Keratinocyte (primary cell): ENCODE results near the gene LRRC4C. TPM values are rescaled to one million over a fixed set of nuclear protein-coding genes. Genes with fewer than 3 reads are reported as not detected.

Experiments
- DNase-seq: peaks from one replicate; pipeline ENCODE4 v3.0.0-alpha.2; 2011; ENCODE audit warnings: low read depth, missing footprints, low spot score
- FAIRE-seq: peaks from 2 replicates; lab custom pipeline; 2011; peaks lifted over from hg19 to GRCh38; lab: Jason Lieb, UNC
- H2AFZ ChIP-seq: 2 replicates; pipeline ENCODE4 v1.6.0; 2012; ENCODE audit warnings: low read length, control low read depth, inconsistent platforms; ENCODE audit not compliant: control insufficient read depth
- H3K27ac ChIP-seq: 2 replicates; pipeline ENCODE4 v1.5.1; 2011; ENCODE audit warnings: low read length; ENCODE audit not compliant: control insufficient read depth, insufficient read depth
- H3K27me3 ChIP-seq: 3 replicates; pipeline ENCODE4 v1.6.0; 2011; ENCODE audit warnings: low read length; ENCODE audit not compliant: control insufficient read depth, insufficient read depth; ENCODE audit errors: extremely low read depth
- H3K36me3 ChIP-seq, 2 experiments: 2 replicates in 1 of 2; 3 replicates in 1 of 2; pipeline ENCODE4 v1.5.1; 2011; ENCODE audit warnings: low read length in 2 of 2, mild to moderate bottlenecking in 1 of 2; ENCODE audit not compliant: control insufficient read depth in 2 of 2, insufficient read depth in 2 of 2; ENCODE audit errors: extremely low read depth in 1 of 2
- H3K4me1 ChIP-seq: 3 replicates; pipeline ENCODE4 v1.5.1; 2011; ENCODE audit warnings: low read length; ENCODE audit not compliant: control insufficient read depth, insufficient read depth; ENCODE audit errors: extremely low read depth
- H3K4me2 ChIP-seq: 3 replicates; pipeline ENCODE4 v1.6.0; 2011; ENCODE audit warnings: low read depth, low read length; ENCODE audit not compliant: control insufficient read depth, insufficient read depth; ENCODE audit errors: extremely low read depth
- H3K4me3 ChIP-seq, 3 experiments: fragments of 200-600 bp in 1 of 3; sonication (generic) in 1 of 3; 2 replicates in 2 of 3; 3 replicates in 1 of 3; pipeline ENCODE4 v1.5.1; 2011 to 2016; ENCODE audit warnings: low read length in 3 of 3, mild to moderate bottlenecking in 3 of 3, control low read depth in 2 of 3, inconsistent platforms in 1 of 3, low read depth in 1 of 3, mixed read lengths in 1 of 3, mixed run types in 1 of 3, moderate library complexity in 1 of 3; ENCODE audit not compliant: control insufficient read depth in 2 of 3, insufficient read depth in 2 of 3; ENCODE audit errors: extremely low read depth in 1 of 3
- H3K79me2 ChIP-seq: 2 replicates; pipeline ENCODE4 v1.6.0; 2012; ENCODE audit warnings: low read length; ENCODE audit not compliant: control insufficient read depth, insufficient read depth
- H3K9ac ChIP-seq: 3 replicates; pipeline ENCODE4 v1.6.0; 2011; ENCODE audit warnings: low read length; ENCODE audit not compliant: control insufficient read depth, insufficient read depth; ENCODE audit errors: extremely low read depth
- H3K9me1 ChIP-seq: 3 replicates; pipeline ENCODE4 v1.6.0; 2011; ENCODE audit warnings: low read length; ENCODE audit not compliant: control insufficient read depth, insufficient read depth; ENCODE audit errors: extremely low read depth
- H3K9me3 ChIP-seq: 2 replicates; pipeline ENCODE4 v1.5.1; 2012; ENCODE audit warnings: low read depth, low read length; ENCODE audit not compliant: control insufficient read depth
- H4K20me1 ChIP-seq: 3 replicates; pipeline ENCODE4 v1.6.0; 2011; ENCODE audit warnings: low read length; ENCODE audit not compliant: control insufficient read depth, insufficient read depth; ENCODE audit errors: extremely low read depth
- EZH2 ChIP-seq: IDR thresholded peaks from one replicate; pipeline ENCODE4 v1.6.1; 2012; ENCODE audit warnings: inconsistent platforms, mild to moderate bottlenecking, low read length, moderate library complexity
- dilution Hi-C: fragments of 300-500 bp; cut with MboI; formaldehyde crosslinking; loops from one replicate; pipeline ENCODE4 v1.7.0; 2020; ENCODE audit warnings: low sequenced_read_pairs; ENCODE audit not compliant: extremely low pct_ligation_motif_present
- polyA plus RNA-seq, 5 experiments: library from polyadenylated mRNA; depleted of rRNA in 3 of 5; stranded (reverse) in 3 of 5; stranded (forward) in 1 of 5; unstranded in 1 of 5; fragments of >200 nt; gene quantifications; 1 replicate in 1 of 5; 2 replicates in 3 of 5; 3 replicates in 1 of 5; pipeline versions ENCODE4 v1.2.1 to v1.2.3, GENCODE V29; 2011 to 2012; ENCODE audit warnings: missing spikeins in 2 of 5, low read depth in 1 of 5, low replicate concordance in 1 of 5
- TF ChIP-seq, protein P1 (sequence below), 3 experiments: IDR thresholded peaks in 1 of 3; conservative IDR thresholded peaks in 1 of 3; optimal IDR thresholded peaks in 1 of 3; 2 replicates in 2 of 3; 3 replicates in 1 of 3; pipeline versions ENCODE3 to v1.5.1; 2011; ENCODE audit warnings: low read length in 3 of 3, mild to moderate bottlenecking in 3 of 3, moderate library complexity in 2 of 3, control low read depth in 1 of 3, inconsistent platforms in 1 of 3; ENCODE audit not compliant: insufficient read depth in 2 of 3; ENCODE audit errors: extremely low read depth in 1 of 3

LRRC4C gene
- polyA plus RNA-seq, 1 donor (not counting 4 experiments of a cell fraction or from before 2014, with no cell fraction given): not detected

GRCh38 chr11:40975076-40975475 is 484.4 kb downstream of the LRRC4C start:
- Histone ChIP-seq H3K27ac (no peak overlapping the region), H2AFZ (no peak overlapping the region), H3K4me2 (no peak overlapping the region), H4K20me1 (no peaks in the 10 kb centered on the region), H3K36me3 (no peaks in the 10 kb centered on the region), H3K27me3 (no peaks in the 10 kb centered on the region), H3K9me3 (no peaks in the 10 kb centered on the region), H3K4me1 (no peaks in the 10 kb centered on the region), H3K9me1 (no peaks in the 10 kb centered on the region), H3K4me3 (no peak overlapping the region), H3K9ac (no peak overlapping the region), H3K79me2 (no peaks in the 10 kb centered on the region)
- no peak for FAIRE-seq
- DNase-seq: no peak
- dilution Hi-C loops: no loop called here
- TF ChIP-seq EZH2: no peak
- TF ChIP-seq, protein P1, sequence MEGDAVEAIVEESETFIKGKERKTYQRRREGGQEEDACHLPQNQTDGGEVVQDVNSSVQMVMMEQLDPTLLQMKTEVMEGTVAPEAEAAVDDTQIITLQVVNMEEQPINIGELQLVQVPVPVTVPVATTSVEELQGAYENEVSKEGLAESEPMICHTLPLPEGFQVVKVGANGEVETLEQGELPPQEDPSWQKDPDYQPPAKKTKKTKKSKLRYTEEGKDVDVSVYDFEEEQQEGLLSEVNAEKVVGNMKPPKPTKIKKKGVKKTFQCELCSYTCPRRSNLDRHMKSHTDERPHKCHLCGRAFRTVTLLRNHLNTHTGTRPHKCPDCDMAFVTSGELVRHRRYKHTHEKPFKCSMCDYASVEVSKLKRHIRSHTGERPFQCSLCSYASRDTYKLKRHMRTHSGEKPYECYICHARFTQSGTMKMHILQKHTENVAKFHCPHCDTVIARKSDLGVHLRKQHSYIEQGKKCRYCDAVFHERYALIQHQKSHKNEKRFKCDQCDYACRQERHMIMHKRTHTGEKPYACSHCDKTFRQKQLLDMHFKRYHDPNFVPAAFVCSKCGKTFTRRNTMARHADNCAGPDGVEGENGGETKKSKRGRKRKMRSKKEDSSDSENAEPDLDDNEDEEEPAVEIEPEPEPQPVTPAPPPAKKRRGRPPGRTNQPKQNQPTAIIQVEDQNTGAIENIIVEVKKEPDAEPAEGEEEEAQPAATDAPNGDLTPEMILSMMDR (optimal IDR thresholded peaks at IDR 0.05 in 1 of 3, IDR thresholded peaks at IDR 0.05 in 1 of 3, conservative IDR thresholded peaks at IDR 0.05 in 1 of 3; ENCODE audit: extremely low read depth in 1 of 3, insufficient read depth in 2 of 3, low read length in 3 of 3): no peak

DNA sequence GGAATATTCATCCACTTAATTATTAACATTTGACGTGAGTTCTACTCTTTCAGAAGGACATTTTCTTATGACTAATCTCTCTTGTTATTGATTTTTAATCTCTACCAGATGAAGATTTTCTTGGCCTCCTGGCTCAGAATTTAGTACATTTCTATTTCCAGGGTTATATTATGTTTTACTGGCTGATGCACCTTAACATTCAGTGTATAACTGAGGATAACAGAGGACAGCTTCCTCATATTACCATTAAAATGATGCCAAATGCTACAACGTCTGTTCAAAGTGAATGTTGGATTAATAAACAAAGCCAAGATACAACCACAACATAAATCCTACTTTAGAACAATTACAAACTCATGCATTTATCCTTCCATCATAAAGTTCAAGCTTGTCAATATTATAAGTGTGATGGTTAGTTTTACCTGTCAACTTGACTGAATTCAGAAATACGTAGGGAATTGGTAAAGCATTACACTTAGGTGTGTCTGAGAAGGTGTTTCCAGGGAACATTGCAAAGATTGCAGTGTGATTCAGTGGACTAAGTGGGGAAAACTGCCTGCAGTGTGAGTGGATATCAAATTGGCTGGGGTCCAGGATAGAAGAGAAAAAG is 485.2 kb downstream of the LRRC4C start:
- dilution Hi-C loops: no loop called here
- H3K79me2 ChIP-seq: no peaks in the 10 kb centered on the region
- H3K4me1 ChIP-seq: no peaks in the 10 kb centered on the region
- H3K27ac ChIP-seq: no peak overlapping the region
- H3K9me1 ChIP-seq: no peaks in the 10 kb centered on the region
- H3K9me3 ChIP-seq: no peaks in the 10 kb centered on the region
- no peak overlapping the region for H3K4me2 ChIP-seq
- no peaks in the 10 kb centered on the region for H4K20me1 ChIP-seq
- no peaks in the 10 kb centered on the region for H3K36me3 ChIP-seq
- no peaks in the 10 kb centered on the region for H3K27me3 ChIP-seq
- no peak overlapping the region for H3K9ac ChIP-seq
- TF ChIP-seq, protein P1 (optimal IDR thresholded peaks at IDR 0.05 in 1 of 3, IDR thresholded peaks at IDR 0.05 in 1 of 3, conservative IDR thresholded peaks at IDR 0.05 in 1 of 3; ENCODE audit: extremely low read depth in 1 of 3, insufficient read depth in 2 of 3, low read length in 3 of 3): no peak
- TF ChIP-seq EZH2: no peak
- FAIRE-seq: no peak
- no peak overlapping the region for H2AFZ ChIP-seq
- no peak overlapping the region for H3K4me3 ChIP-seq
- no peak for DNase-seq
